ENCODE measurements around the gene MARK3.
"Not testable (repeated sequence)": the region's sequence is repeated elsewhere in the genome, so short reads cannot be mapped to it uniquely, and the experiment has no call there.

Gene MARK3

DNA sequence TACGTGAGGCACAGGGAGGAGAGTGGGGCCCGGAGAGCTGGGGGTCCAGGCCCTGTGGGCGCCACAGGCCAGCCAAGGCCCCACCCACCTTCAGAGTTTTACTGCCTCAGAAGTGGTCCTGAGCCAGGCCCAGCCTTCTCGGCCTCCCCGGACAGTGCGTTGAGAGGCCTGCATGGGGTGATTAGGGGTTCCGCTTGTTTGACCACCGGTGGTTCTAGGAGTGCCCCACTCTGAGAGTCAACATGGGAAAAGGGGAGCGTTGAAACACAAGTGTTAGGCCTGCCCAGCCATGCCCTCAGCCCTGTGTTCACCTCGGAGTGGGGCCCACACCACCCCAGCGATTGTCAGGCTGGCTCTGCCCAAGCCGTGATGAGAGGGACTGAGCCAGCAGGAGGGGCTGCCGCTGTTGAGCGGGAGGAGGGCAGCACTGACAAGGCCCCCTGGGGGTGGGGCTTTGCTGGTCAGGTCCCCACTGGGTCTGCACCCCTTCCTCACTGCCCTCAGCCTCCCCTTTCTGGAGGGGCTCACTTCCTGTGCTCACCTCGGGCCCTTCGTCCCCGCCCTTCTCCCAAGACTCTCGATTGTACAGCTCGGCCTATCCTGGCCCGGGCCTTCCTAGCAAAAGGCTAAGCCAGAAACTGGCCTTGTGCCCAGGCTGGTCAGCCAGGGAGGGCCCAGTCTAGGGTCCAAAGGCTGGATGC is 132.7 kb downstream of the MARK3 start:
- DNase-seq, result peak; percentile 58

DNA sequence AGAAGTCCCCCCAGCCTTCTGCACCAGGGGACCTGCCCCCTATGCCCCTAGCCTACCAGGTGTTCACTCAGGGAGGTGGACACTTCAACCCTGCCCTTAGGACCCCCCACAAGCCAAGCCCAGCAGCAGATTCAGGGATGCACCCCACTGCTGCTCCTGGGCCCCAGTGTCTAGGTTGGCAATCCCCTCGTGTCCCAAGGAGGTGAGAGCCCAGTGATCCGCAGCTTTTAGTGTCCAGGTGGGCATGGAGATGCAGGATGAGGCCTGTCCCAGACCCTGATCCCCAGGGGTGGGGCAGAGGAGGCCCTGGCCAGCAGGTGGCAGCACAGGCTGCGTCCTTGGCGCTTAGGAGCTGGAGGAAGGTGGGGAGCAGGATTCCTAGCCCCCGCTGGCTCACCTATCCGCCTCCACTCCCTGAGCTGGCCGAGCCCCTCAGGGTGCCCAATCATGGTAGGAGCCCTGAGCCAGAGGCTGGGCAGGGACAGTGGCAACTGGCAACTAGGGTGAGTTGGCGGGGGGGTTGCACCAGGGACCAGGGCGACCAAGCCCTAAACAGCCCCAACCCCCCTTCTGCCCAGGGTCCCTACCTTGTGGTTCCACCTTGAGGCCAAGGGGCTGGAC is 133.3 kb downstream of the MARK3 start:
- DNase-seq, result peak; percentile 83

DNA sequence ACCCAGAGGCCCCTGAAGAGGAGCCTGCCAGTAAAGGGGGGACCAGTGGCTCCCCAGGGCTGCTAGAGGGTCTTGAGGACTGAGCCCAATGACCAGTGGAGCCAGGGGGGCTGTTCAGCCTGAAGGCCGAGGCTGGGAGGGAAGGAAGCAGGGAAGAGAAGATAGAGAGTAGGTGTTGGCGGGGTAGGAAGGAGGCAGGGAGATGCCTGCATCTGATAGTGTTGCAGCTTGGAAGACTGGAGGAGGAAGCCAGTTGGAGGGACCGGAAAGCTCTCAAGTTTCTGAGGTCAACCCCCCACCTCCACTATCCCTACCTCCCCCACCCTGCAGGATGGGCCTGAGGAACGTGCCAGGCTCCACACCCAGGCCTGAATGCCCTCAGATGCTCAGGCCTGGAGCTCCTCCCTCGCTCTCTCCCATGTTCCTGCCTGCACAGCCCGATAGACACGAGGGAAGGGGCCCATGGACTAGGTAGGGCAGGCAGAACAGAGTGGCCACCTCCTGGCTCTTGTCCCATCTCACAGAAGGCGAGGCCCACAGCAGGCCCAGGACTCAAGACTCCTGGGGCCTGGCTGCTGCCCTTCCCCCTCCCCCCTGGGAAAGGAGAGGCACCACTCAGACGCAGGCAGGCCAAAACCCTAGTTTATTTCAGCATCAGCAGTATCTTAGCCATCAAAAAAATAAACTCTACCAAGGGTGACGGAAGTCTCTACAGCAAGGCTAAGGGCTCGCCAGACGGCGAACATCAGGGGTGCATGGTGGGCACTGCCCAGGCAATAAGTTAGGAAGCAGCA is 134.0 kb downstream of the MARK3 start:
- no peak for DNase-seq

DNA sequence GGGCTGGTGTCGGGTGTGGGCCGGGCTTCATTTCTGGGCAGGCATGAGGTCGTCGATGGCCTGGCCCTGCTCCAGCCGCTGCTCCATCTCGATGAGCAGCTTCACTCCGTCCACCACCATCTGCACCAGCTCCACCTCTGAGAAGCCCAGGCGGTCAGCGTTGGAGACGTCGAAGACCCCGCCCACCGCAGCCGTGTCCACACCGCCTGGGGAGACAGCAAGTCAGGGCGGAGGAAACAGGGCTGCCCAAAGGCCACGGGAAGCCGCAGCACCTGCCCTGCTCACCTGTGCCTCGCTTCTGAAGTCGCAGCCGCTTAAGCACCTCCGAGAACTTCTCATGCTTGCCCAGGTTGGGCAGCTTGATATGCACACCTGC is 134.6 kb downstream of the MARK3 start:
- no peak for DNase-seq

DNA sequence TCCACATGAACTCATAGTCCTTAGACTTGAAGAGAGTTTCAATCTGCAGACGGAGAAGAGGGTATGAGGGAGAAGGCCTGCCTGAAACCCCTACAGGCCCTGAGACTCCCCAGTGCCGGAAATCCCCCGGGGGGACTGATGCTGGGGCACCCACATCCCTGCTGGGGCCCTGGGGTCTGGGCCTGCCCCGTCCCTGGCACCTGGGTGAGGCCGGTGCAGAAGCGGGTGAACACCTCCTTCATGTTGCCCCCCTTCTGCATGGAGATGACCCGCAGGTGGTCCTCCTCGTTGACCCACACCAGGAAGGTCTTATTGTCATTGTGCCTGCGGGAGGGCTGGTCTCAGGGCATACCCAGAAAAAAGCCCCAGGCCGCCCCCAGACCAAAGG is 135.0 kb downstream of the MARK3 start:
- DNase-seq, result no peak

DNA sequence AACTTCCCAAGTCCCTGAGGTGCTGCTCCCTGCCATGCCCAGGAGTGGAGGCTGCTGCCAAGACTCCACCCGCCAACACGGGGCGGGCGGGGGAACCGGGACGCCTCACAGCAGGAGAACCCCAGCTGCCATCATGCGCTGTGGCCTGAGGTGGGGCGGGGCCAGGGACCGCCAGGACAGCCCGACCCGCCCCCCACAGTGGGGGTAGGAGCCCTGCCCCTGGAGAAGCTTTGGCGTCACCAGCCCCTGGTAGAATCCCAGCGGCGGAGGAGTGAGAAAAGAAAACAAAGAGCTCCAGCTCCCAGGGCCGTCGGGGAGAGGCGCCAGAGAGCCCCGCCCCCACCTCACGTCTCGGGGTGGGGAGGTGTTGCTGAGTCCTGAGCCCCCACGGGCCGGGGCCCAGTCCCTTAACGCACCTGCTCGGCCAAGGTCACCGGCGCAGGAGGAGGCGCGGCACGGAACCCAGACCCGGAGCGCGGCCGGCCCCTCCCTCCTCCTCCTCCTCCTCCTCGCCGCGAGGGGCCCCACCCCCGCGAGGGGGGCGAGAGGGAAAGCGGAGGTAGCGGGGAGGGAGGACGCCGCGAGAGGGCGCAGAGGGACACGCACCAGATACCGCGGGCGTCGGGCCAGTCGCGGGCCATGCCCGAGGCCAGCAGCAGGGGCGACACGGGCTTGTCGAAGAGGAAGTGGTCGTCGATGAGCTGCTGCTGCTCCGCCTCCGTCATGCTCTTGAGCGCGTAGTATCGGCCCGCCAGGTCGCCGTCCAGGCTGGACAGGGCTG is 135.6 kb downstream of the MARK3 start:
- peak; percentile 93 for DNase-seq

DNA sequence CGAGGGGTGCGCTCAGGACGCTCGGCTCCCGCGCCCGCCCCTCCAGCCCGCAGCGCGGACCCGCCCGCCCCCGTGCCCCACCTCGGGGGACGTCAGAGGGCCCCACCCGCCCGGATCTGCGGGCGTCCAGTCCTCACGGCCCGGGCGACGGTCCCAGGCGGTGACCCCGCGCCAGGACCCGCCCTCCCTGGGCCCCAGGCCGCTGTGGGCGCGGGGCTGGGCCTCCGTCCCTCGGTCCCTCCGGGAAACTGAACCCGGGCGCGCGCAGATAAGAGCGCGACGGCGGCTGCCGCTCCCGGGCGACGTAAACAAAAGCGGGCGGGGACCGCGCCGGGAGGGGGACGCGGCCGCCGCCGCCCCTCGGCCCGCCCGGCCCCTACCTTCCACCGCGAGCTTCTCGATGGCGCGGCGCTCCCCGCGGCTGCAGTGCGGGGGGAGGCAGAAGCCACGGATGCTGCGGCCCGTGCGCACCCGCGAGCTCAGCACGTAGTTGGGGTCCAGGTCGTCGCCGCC is 136.3 kb downstream of the MARK3 start:
- DNase-seq, result no peak

DNA sequence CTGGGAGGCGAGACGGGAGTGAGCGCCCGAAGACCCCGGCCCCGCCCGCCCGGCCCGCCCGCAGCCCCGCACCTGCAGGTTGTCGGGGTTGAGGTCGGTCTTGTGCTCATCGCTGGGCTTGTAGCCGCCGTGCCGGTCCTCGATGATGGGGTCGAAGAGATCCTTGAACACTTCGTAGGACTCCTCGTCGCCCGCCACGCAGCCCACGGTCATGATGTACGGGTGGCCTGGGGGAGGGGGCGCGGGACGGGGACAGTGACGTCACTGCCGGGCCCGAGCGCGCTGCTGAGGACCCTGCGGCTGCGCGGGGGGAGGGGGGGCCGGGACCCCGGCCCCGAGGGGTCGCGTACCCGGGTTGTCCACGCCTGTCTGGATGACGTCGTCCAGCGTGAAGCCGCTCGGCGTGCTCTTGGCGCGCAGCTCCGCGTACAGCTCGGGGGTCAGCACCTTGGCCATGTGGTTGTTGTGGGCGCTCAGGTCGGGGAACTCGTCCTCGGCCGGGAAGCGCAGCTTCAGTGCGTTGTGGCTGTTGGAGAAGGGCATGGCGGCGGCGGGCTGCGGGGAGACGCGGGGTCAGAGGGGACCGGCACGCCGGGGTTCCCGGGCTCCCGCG is 136.8 kb downstream of the MARK3 start:
- DNase-seq, result no peak

DNA sequence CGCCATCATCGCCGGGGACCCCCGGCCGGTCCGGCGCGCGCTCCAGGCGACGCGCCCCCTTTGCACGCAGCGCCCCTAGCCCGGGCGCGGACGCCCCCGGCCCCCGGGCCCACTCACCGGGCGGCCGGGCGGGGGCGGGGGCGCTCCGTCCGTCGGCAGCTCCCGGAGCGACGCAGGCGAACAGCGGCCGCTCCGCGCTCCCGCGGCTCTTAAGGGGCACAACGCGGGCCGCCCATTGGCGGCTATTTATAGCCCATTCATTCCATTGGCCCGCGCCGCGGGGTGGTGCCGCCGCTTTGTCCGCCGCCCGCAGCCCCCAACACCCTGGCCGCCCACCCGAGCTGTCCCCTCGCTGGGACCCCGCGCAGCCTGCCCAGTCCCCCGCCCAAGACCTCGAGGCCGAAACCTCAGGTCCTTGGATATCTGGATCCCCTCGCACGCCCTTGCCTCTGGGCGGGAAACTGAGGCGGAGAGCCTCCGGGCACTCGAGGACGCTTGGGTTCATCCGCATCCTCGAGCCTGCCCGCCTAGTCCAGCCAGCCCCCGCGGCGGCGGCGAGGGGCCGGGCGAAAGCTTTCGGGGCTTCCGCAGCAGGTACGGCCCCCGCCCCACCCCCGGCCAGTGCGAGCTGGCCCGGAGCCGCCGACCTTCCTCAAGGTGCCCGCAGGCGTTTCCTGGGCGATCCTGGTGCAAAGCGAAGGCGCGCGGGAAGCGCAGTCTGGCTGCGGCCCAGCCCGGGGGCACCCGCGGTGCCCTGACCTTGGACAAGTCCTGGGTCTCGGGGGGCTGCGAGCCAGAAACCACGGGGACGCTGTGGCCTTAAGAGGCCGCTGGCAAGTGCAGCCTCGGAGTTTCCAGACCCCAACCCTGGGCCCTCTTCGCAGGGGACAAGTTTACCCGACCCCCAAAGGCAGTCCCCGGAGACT is 137.7 kb downstream of the MARK3 start, which contains the start of gene CKB:
Gene CKB (minus strand): TSS at position 182 of the 926 bp plus-strand sequence. CDS start 337 bp downstream, outside the sequence.
- DNase-seq, result no peak

DNA sequence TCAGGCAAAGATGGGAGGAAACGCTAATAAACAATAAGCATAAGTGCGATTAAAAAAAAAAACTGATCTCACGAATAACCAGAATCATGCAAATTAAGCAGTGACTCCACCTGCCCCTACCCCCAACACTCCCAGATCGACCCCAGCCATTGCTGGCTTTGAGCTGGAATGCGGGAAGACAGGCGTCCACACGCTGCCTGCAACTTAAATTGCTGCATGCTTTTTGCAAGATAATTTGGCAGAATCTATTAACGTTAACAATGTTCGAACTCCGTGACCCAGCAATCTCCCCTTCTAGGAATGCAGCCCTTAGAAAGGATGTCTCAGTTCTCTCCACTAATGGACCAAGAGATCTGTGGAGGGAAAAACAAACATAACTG is 138.3 kb downstream of the MARK3 start:
- no peak for DNase-seq

DNA sequence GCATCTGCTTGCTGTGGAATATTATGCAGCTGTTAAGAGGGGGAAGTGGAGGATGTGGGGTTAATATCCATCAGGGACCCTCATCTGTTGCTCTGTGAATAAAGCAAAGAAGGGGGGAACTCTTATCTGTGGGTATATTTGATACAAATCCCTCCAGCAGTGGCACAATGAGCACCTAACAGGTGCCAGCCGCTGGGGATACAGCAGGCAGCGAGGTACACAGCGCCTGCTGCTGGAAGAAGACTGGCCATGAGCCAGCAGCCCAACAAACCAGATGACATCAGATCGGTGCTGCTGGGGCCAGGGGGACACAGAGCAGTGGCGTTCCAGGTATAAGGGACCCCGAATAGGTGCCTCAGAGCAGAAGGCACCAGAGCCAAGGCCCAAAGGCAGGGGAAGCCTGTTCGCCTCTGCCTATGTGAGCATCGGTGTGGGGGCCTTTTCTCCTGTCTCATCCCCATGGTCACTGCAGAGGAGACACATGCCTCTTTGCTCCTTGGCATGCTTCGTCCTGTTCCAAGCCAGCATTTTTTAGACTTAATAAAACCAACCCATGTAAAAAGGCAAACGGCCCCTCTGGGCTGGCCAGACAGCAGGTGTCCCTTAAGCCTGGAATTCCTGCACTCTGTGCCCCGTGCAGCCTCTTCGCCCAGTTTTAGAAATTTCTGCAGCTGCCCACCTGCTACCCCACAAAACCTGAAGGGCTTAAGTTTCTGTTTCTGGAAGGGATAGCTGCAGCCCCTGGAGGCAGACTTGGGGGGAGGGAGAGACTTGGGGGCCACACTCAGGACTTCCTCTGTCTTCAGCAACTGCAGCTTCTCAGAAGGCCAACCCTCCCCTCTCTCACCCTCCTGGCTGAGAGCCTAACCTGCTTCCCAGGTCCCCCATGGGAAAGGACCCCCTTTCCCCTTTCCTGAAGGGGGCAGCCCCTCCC is 139.1 kb downstream of the MARK3 start:
- DNase-seq, result no peak

DNA sequence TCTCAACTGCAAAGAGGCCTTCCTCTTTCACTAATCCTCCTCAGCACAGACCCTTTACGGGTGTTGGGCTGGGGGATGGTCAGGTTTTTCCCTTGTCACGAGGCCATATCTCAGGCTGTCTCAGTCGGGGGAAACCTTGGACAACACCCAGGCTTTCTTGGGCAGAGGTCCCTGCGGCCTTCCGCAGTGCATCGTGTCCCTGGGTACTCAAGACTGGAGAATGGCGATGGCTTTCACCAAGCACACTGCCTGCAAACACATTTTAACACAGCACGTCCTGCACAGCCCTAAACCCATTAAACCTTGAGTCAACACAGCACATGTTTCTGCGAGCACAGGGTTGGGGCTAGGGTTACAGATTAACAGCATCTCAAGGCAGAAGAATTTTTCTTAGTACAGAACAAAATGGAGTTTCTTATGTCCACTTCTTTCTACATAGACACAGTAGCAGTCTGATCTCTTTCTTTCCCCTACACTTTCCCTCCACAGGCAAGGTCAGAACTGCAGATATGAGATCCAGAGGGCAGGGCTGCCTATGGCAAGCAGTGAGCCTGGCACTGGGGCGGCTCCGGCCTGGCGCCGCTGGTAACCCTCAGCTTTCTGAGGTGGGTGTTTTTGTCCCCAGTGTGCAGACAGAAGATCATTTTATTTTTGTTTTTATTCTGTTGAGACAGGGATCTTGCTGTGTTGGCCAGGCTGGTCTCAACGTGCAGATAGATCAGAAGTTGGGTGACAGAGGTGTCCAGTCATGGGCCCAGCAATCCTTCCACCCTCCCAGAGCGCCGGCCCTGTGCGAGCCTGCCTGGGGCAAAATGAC is 140.4 kb downstream of the MARK3 start:
- not testable (repeated sequence) for DNase-seq

DNA sequence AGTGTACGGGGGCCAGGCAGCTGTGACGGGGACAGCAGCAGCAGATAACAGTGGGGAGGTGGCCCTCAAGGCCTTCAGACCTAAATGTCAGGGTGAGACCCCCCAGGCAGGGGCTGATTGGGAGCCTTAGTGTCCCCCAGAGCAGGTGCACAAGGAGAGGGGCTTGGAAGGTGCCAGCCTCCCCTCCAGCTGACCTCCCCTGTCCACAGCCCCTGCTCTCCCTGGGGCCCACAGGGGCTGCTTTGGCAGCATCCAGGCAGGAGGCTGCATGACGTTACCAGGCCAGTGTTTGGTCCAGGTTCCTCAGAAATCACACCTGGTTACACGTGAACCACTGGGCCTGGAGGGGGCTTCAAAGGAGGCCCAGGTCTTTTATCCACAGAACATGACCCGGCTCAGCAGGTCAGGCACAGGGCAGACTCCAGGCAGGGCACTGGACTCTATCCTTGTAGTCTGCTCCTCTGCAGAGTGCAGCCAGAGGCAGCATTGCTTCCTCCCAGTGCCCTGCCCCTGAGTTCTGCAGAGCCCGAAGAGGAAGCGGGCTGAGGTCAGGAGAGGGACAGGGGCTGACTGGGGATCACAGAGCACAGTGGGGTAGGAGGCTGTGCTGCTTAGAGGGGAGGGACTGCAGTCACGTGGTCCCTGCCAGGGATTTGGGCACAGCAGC is 141.2 kb downstream of the MARK3 start:
- no peak for DNase-seq

DNA sequence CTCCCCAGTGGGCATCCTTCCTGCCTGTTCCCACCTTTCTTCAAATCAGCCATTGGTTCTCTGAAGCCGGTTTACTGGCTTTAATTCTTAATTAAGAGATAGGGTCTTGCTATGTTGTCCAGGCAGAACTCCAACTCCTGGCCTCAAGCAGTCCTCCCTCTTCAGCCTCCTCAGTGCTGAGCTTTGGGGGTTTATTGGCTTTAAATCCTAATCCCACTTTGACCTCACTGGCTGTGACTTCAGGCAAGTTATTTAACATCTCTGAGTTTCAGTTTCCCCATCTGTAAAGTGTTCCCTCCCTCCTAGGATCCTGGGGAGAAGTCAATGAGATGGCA is 141.7 kb downstream of the MARK3 start:
- DNase-seq, result no peak

DNA sequence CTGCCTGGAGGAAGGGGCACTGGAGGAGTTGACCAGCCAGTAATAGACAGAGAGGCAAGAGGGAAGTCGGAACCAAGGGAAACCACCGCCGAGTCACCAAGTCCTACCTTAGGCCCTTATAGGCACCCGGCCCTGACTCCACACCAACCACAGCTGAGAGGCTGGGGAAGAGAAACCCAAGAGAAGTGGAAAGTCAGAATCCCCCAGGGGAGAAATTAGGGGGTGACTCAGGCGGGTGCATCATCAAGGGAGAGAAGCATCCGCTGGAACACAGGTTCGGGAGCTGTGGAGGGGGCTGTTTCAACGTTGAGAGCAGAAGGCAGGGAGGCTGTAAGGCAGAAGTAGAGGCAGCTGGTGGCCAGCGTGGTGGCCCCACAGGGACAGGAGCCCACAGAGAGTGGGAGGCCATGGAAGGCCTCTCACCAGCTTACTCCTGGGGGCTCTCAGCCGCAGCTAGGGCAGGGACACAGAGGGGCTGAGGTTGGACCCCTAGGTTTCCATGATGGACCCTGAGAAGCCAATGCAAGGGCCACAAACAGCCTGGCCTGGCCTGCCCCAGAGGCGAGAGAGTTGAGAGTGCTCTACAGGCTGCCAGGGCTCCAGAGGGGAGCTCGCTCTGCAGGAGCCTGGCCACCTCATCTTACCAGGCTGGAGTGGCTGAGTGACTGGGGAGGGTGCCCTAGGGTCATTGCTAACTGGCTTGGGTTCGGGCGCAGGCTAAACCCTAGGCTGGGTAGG is 142.4 kb downstream of the MARK3 start:
- no peak for DNase-seq

DNA sequence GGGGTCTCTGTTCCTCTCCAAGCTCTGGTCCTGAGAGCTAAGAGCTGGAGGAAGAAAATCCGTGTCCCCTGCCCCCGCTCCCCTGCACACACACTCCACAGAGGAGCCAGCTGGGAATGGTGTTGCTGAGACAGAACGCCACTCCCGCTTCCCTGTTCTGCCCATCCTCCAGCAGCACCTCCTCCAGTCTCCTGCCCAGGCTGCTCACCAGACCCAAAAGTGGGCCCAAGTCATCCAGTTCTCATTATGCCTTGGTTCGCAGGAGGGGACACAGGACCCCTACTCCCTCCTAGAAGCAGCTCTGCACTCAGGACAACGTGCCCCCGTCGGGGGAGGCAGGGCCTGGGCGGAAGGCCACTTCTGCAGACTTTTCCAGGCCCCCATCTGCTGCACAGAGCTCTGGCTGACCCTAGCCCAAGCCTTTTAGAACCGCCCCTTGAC is 143.0 kb downstream of the MARK3 start:
- no peak for DNase-seq

DNA sequence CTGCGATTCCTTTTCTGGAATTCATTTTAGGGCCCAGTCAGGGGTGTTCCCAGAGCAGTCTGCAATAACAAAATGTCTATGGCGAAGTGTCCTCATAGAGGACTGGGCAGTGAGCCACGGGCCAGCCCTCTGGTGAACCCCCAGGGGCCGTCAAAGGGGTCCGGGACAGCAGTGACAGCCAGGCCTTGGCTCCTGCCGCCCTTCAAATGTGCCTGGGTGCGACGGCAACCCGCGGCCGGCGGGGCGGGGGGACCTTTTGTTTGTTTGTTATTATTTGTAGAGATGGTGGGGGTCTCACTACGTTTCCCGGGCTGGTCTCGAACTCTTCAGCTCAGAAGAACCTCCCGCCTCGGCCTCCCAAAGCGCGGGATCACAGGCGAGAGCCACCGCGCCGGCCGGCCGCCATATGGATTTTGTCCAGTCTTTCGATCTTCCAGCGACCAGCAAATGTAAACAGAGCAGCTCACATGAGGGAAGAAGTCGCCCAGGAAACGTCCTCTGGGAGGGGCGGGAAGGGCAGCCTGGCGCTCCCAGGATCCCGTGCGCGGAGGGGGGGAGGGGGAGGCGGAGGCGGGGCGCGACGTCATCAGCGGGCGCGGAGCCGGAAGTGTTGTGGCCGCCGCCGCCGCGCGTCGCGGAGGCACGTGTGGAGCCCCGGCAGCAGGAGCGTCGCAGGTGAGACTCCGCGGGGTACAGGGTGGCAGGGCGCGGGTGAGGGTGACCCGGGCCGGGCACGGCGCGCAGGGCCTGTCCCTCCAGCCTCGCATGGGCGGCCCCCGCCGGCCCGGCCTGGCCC is 143.6 kb downstream of the MARK3 start, which contains the start of gene TRMT61A:
Gene TRMT61A (plus strand): TSS at position 610 of the 796 bp plus-strand sequence. CDS start 783 bp downstream, outside the sequence.
- peak; percentile 93 for DNase-seq
